ENCODE measurements around the gene RAB36. TPM values are rescaled to one million over a fixed set of nuclear protein-coding genes. Genes with fewer than 3 reads are reported as not detected.

RAB36 gene
- total RNA-seq, 1 donor, result 5.6 TPM

GRCh38 chr22:23166841-23167616 lies 21.8 kb downstream of the RAB36 start:
- no peak for TF ChIP-seq CTCF (IDR thresholded peaks at IDR 0.05; ENCODE audit: insufficient read depth, low read depth, low read length)
- H3K4me3 ChIP-seq (ENCODE audit: low read depth, low read length), result no peak overlapping the region
- DNase-seq (ENCODE audit: low read depth), result no peak

GRCh38 chr22:23168391-23169042 lies 23.2 kb downstream of the RAB36 start:
- no peak for TF ChIP-seq CTCF (IDR thresholded peaks at IDR 0.05; ENCODE audit: insufficient read depth, low read depth, low read length)
- DNase-seq (ENCODE audit: low read depth), result no peak
- H3K4me3 ChIP-seq (ENCODE audit: low read depth, low read length), result no peak overlapping the region

GRCh38 chr22:23169043-23169406 lies 23.7 kb downstream of the RAB36 start:
- H3K4me3 ChIP-seq (ENCODE audit: low read depth, low read length), result no peak overlapping the region
- no peak for DNase-seq (ENCODE audit: low read depth)
- TF ChIP-seq CTCF (IDR thresholded peaks at IDR 0.05; ENCODE audit: insufficient read depth, low read depth, low read length), result no peak

GRCh38 chr22:23175817-23176644 lies 30.8 kb downstream of the RAB36 start:
- no peak overlapping the region for H3K4me3 ChIP-seq (ENCODE audit: low read depth, low read length)
- no peak for TF ChIP-seq CTCF (IDR thresholded peaks at IDR 0.05; ENCODE audit: insufficient read depth, low read depth, low read length)
- DNase-seq (ENCODE audit: low read depth), result no peak

GRCh38 chr22:23176645-23177027 lies 31.4 kb downstream of the RAB36 start:
- no peak for TF ChIP-seq CTCF (IDR thresholded peaks at IDR 0.05; ENCODE audit: insufficient read depth, low read depth, low read length)
- DNase-seq (ENCODE audit: low read depth), result no peak
- H3K4me3 ChIP-seq (ENCODE audit: low read depth, low read length), result no peak overlapping the region

- no peak for DNase-seq (ENCODE audit: low read depth)
- H3K4me3 ChIP-seq (ENCODE audit: low read depth, low read length), result no peak overlapping the region
- TF ChIP-seq CTCF (IDR thresholded peaks at IDR 0.05; ENCODE audit: insufficient read depth, low read depth, low read length), result no peak
Measured at GRCh38 chr22:23177197-23177596, 31.9 kb downstream of the RAB36 start.

Data from fibroblast of villous mesenchyme (primary cell).